ENCODE results near the gene GPC3. TPM values are rescaled to one million over a fixed set of nuclear protein-coding genes. Genes with fewer than 3 reads are reported as not detected.

The GPC3 gene
- total and polyA plus RNA-seq, 2 experiments from 2014 or later = 36.8 to 60.1 TPM

- no peaks in the 10 kb centered on the region for H3K36me3 ChIP-seq (ENCODE audit: insufficient read depth)
- H3K4me3 Mint-ChIP-seq = no peak overlapping the region
- no peak for TF ChIP-seq ZNF114 (CRISPR knock-in tag; IDR thresholded peaks at IDR 0.05)
- no peak for TF ChIP-seq POLR2AphosphoS5 (IDR thresholded peaks at IDR 0.05; ENCODE audit: low read depth)
- no peak for TF ChIP-seq REST (IDR thresholded peaks at IDR 0.05; ENCODE audit: unreplicated experiment)
- no peak for TF ChIP-seq STAT1 (IDR thresholded peaks at IDR 0.05; ENCODE audit: unreplicated experiment)
- TF ChIP-seq ZNF331 (CRISPR knock-in tag; IDR thresholded peaks at IDR 0.05; ENCODE audit: low read depth) = no peak
- ATAC-seq (no peak), DNase-seq (ENCODE audit: low spot score) (no peak)
- no peaks in the 10 kb centered on the region for H3F3A ChIP-seq (replicated peaks; ENCODE audit: low read depth)
- no peak overlapping the region for H3K27ac ChIP-seq (ENCODE audit: low read depth)
- H3K9me2 ChIP-seq (ENCODE audit: insufficient read depth) = no peaks in the 10 kb centered on the region
- H2AFZ ChIP-seq = no peak overlapping the region
- H3K79me2 ChIP-seq (replicated peaks; ENCODE audit: insufficient read depth) = no peaks in the 10 kb centered on the region
- H3K36me3 Mint-ChIP-seq (ENCODE audit: low read depth) = no peaks in the 10 kb centered on the region
- no peaks in the 10 kb centered on the region for H3K9me3 Mint-ChIP-seq
- no peaks in the 10 kb centered on the region for H4K20me1 ChIP-seq (replicated peaks; ENCODE audit: insufficient read depth)
- no peaks in the 10 kb centered on the region for H3K27me3 Mint-ChIP-seq (ENCODE audit: insufficient read depth, low read depth, poor library complexity)
- H3K4me1 ChIP-seq (ENCODE audit: insufficient read depth) = peaks cover 12% of the 10 kb centered on the region; the same call in 1 of the 2 replicates
- no peak overlapping the region for H3K4me3 ChIP-seq
- H3K4me2 ChIP-seq = no peak overlapping the region
- H3K27me3 ChIP-seq (ENCODE audit: insufficient read depth) = no peaks in the 10 kb centered on the region
- H3K4me1 Mint-ChIP-seq = peaks cover 31% of the 10 kb centered on the region
- H3K27ac Mint-ChIP-seq = no peak overlapping the region
Observed at GRCh38 chrX:133634416-133634815, 351.0 kb downstream of the GPC3 start.

DNA sequence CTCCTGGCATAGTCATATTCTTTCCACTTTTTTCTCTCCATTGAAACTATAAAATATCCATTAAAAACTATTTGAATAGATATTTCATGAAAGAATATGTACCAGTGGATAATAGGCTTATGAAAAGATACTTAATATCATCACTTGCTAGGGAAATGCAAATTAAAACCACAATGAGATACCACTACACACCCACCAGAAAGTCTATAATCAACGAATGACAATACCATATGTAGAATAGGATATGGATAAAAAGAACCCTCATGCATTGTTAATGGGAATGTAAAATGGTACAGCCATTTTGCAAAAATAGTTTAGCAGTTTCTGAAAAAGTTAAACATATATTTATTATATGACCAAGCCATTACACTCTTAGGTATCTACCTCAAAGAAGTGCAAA lies 351.4 kb downstream of the GPC3 start:
- no peaks in the 10 kb centered on the region for H3K79me2 ChIP-seq (replicated peaks; ENCODE audit: insufficient read depth)
- no peak for ATAC-seq
- no peaks in the 10 kb centered on the region for H3K27me3 Mint-ChIP-seq (ENCODE audit: insufficient read depth, low read depth, poor library complexity)
- H3K4me3 ChIP-seq = no peak overlapping the region
- no peak for DNase-seq (ENCODE audit: low spot score)
- H4K20me1 ChIP-seq (replicated peaks; ENCODE audit: insufficient read depth) = no peaks in the 10 kb centered on the region
- no peak overlapping the region for H3K27ac Mint-ChIP-seq
- H3K9me2 ChIP-seq (ENCODE audit: insufficient read depth) = no peaks in the 10 kb centered on the region
- no peaks in the 10 kb centered on the region for H3F3A ChIP-seq (replicated peaks; ENCODE audit: low read depth)
- H3K4me1 ChIP-seq (ENCODE audit: insufficient read depth) = peaks cover 9% of the 10 kb centered on the region; the same call in 1 of the 2 replicates
- peaks cover 26% of the 10 kb centered on the region for H3K4me1 Mint-ChIP-seq
- H3K4me3 Mint-ChIP-seq = no peak overlapping the region
- no peak overlapping the region for H3K27ac ChIP-seq (ENCODE audit: low read depth)
- H2AFZ ChIP-seq = no peak overlapping the region
- no peak overlapping the region for H3K4me2 ChIP-seq
- no peaks in the 10 kb centered on the region for H3K9me3 Mint-ChIP-seq
- TF ChIP-seq REST (IDR thresholded peaks at IDR 0.05; ENCODE audit: unreplicated experiment) (no peak), STAT1 (IDR thresholded peaks at IDR 0.05; ENCODE audit: unreplicated experiment) (no peak), CREB1 (CRISPR knock-in tag; IDR thresholded peaks at IDR 0.05; ENCODE audit: low read depth) (no peak), NANOG (IDR thresholded peaks at IDR 0.05; ENCODE audit: borderline replicate concordance) (no peak)
- no peaks in the 10 kb centered on the region for H3K36me3 ChIP-seq (ENCODE audit: insufficient read depth)
- H3K36me3 Mint-ChIP-seq (ENCODE audit: low read depth) = no peaks in the 10 kb centered on the region
- no peaks in the 10 kb centered on the region for H3K27me3 ChIP-seq (ENCODE audit: insufficient read depth)

Data from GM23338 (cell line).